Activated CD8-positive, alpha-beta memory T cell treated with anti-CD3 and anti-CD28 coated beads, Interleukin-2, amount 10 ng/mL, durations not matched to agents 7 days and 5 days (primary cell): ENCODE data around the gene SGK1. TPM values are rescaled to one million over a fixed set of nuclear protein-coding genes. Genes with fewer than 3 reads are reported as not detected.

Experiments
- ATAC-seq: fragments of 150-1000 bp; cut with Tn5 transposase; one replicate; pipeline ENCODE4 v1.10.0; 2021; ENCODE audit warnings: moderate library complexity
- CTCF ChIA-PET: fragments of 350-600 bp; sonication (Branson Sonifier 250); formaldehyde crosslinking; loops from one replicate; lab custom pipeline; 2021; ENCODE audit warnings: antibody characterized with exemption; lab: Charles Lee
- DNase-seq: peaks from one replicate; pipeline ENCODE4 v3.0.0-alpha.2; 2020
- H3K27ac Mint-ChIP-seq: one replicate; pipeline ENCODE4 v1.8.0; 2021; ENCODE audit warnings: mild to moderate bottlenecking, mixed read lengths
- H3K27me3 Mint-ChIP-seq: one replicate; pipeline ENCODE4 v1.8.0; 2021; ENCODE audit warnings: mixed read lengths
- H3K36me3 Mint-ChIP-seq: one replicate; pipeline ENCODE4 v1.8.0; 2021; ENCODE audit warnings: mild to moderate bottlenecking, mixed read lengths
- H3K4me1 Mint-ChIP-seq: one replicate; pipeline ENCODE4 v1.8.0; 2021; ENCODE audit warnings: mixed read lengths
- H3K4me3 Mint-ChIP-seq: one replicate; pipeline ENCODE4 v1.8.0; 2021; ENCODE audit warnings: mild to moderate bottlenecking, moderate library complexity, mixed read lengths
- H3K9me3 Mint-ChIP-seq: one replicate; pipeline ENCODE4 v1.8.0; 2022; ENCODE audit warnings: low read depth, mixed read lengths
- total RNA-seq, 2 experiments: library from RNA; stranded (reverse); gene quantifications; one replicate each; pipeline ENCODE4 v1.2.3, GENCODE V29; 2021

SGK1 gene
- total RNA-seq, 2 experiments from 2014 or later = 14.8 to 36.5 TPM

GRCh38 chr6:134177753-134178160 lies 140.2 kb downstream of the SGK1 start:
- Mint-ChIP-seq H3K27me3 (no peaks in the 10 kb centered on the region), H3K36me3 (peaks cover 8% of the 10 kb centered on the region), H3K4me1 (peaks cover 35% of the 10 kb centered on the region), H3K9me3 (no peaks in the 10 kb centered on the region), H3K27ac (peak overlapping the region; percentile 77), H3K4me3 (peak overlapping the region; percentile 77)
- no peak for ATAC-seq
- CTCF ChIA-PET = interaction anchor here (0.5 to 2.6 kb wide), 16 partner anchors 27 to 763 kb away, joined by 3 to 24 read pairs (median 3); no protein-coding TSS in a partner anchor
- no peak for DNase-seq

GRCh38 chr6:134177236-134177635 lies 140.7 kb downstream of the SGK1 start:
- Mint-ChIP-seq H3K4me3 (peak overlapping the region; percentile 8), H3K27me3 (no peaks in the 10 kb centered on the region), H3K4me1 (peaks cover 38% of the 10 kb centered on the region), H3K9me3 (no peaks in the 10 kb centered on the region), H3K36me3 (peaks cover 13% of the 10 kb centered on the region), H3K27ac (no peak overlapping the region)
- no peak for DNase-seq
- no peak for ATAC-seq
- CTCF ChIA-PET = interaction anchor here (0.5 to 2.6 kb wide), 11 partner anchors 27 to 763 kb away, joined by 3 to 24 read pairs (median 3); no protein-coding TSS in a partner anchor

GRCh38 chr6:134176264-134176975 lies 141.5 kb downstream of the SGK1 start:
- ATAC-seq (no peak), DNase-seq (no peak)
- Mint-ChIP-seq H3K4me3 (peak overlapping the region; percentile 83), H3K36me3 (peaks cover 20% of the 10 kb centered on the region), H3K9me3 (no peaks in the 10 kb centered on the region), H3K27ac (peak overlapping the region; percentile 73), H3K27me3 (no peaks in the 10 kb centered on the region), H3K4me1 (peaks cover 38% of the 10 kb centered on the region)
- CTCF ChIA-PET = interaction anchor here (0.9 to 2.6 kb wide), 6 partner anchors 22 to 764 kb away, joined by 3 to 9 read pairs (median 3); no protein-coding TSS in a partner anchor

GRCh38 chr6:134175532-134176263 lies 142.2 kb downstream of the SGK1 start:
- DNase-seq = peak; percentile 69
- peak; percentile 2 for ATAC-seq
- Mint-ChIP-seq H3K9me3 (no peaks in the 10 kb centered on the region), H3K27me3 (no peaks in the 10 kb centered on the region), H3K36me3 (peaks cover 27% of the 10 kb centered on the region), H3K4me3 (peak overlapping the region; percentile 83), H3K27ac (peak overlapping the region; percentile 73), H3K4me1 (peaks cover 38% of the 10 kb centered on the region)
- CTCF ChIA-PET = interaction anchor here (1.1 kb wide), 1 partner anchor 23 kb away, joined by 3 read pairs; no protein-coding TSS in a partner anchor

- peaks cover 38% of the 10 kb centered on the region for H3K4me1 Mint-ChIP-seq
- CTCF ChIA-PET = interaction anchor here (0.8 to 1.8 kb wide), 8 partner anchors 263 to 766 kb away, joined by 3 to 22 read pairs (median 4); no protein-coding TSS in a partner anchor
- DNase-seq (peak; percentile 92), ATAC-seq (peak; percentile 79)
- peaks cover 31% of the 10 kb centered on the region for H3K36me3 Mint-ChIP-seq
- peak overlapping the region; percentile 83 for H3K4me3 Mint-ChIP-seq
- H3K27ac Mint-ChIP-seq = peak overlapping the region; percentile 94
- H3K9me3 Mint-ChIP-seq = no peaks in the 10 kb centered on the region
- H3K27me3 Mint-ChIP-seq = no peaks in the 10 kb centered on the region
Observed at GRCh38 chr6:134174672-134175531, 143.0 kb downstream of the SGK1 start.

- ATAC-seq = peak; percentile 8
- no peaks in the 10 kb centered on the region for H3K9me3 Mint-ChIP-seq
Observed at GRCh38 chr6:134173936-134174671, 143.8 kb downstream of the SGK1 start.

GRCh38 chr6:134173366-134173725 lies 144.6 kb downstream of the SGK1 start:
- no peak for DNase-seq
- peaks cover 35% of the 10 kb centered on the region for H3K36me3 Mint-ChIP-seq
- no peak for ATAC-seq
- H3K9me3 Mint-ChIP-seq = no peaks in the 10 kb centered on the region
- peak overlapping the region; percentile 8 for H3K27ac Mint-ChIP-seq
- H3K4me3 Mint-ChIP-seq = peak overlapping the region; percentile 83
- H3K4me1 Mint-ChIP-seq = peaks cover 36% of the 10 kb centered on the region
- CTCF ChIA-PET = interaction anchor here (0.6 to 1.8 kb wide), 15 partner anchors 8 to 767 kb away, joined by 3 to 22 read pairs (median 4); no protein-coding TSS in a partner anchor
- H3K27me3 Mint-ChIP-seq = no peaks in the 10 kb centered on the region

More at GRCh38 chr6:134173936-134174671, 143.8 kb downstream of the SGK1 start:
- CTCF ChIA-PET = interaction anchor here (0.6 to 1.8 kb wide), 17 partner anchors 9 to 766 kb away, joined by 3 to 22 read pairs (median 4); no protein-coding TSS in a partner anchor
- Mint-ChIP-seq H3K4me3 (peak overlapping the region; percentile 83), H3K36me3 (peaks cover 35% of the 10 kb centered on the region), H3K27me3 (no peaks in the 10 kb centered on the region), H3K27ac (peak overlapping the region; percentile 94), H3K4me1 (peaks cover 40% of the 10 kb centered on the region)
- DNase-seq = peak; percentile 87

GRCh38 chr6:134172706-134173365 lies 145.1 kb downstream of the SGK1 start:
- peak overlapping the region; percentile 83 for H3K4me3 Mint-ChIP-seq
- peaks cover 32% of the 10 kb centered on the region for H3K4me1 Mint-ChIP-seq
- no peak for DNase-seq
- no peaks in the 10 kb centered on the region for H3K27me3 Mint-ChIP-seq
- peaks cover 35% of the 10 kb centered on the region for H3K36me3 Mint-ChIP-seq
- peak overlapping the region; percentile 8 for H3K27ac Mint-ChIP-seq
- ATAC-seq = no peak
- H3K9me3 Mint-ChIP-seq = no peaks in the 10 kb centered on the region
- CTCF ChIA-PET = interaction anchor here (2.5 kb wide), 1 partner anchor 768 kb away, joined by 9 read pairs; no protein-coding TSS in a partner anchor

- DNase-seq (no peak), ATAC-seq (no peak)
- Mint-ChIP-seq H3K4me1 (peaks cover 25% of the 10 kb centered on the region), H3K4me3 (no peak overlapping the region), H3K9me3 (no peaks in the 10 kb centered on the region), H3K36me3 (peaks cover 35% of the 10 kb centered on the region), H3K27ac (no peak overlapping the region), H3K27me3 (no peaks in the 10 kb centered on the region)
- CTCF ChIA-PET = interaction anchor here (1.6 to 2.5 kb wide), 3 partner anchors 469 to 768 kb away, joined by 5 to 9 read pairs (median 8); no protein-coding TSS in a partner anchor
Observed at GRCh38 chr6:134172020-134172705, 145.7 kb downstream of the SGK1 start.

GRCh38 chr6:134171517-134171916 lies 146.4 kb downstream of the SGK1 start:
- Mint-ChIP-seq H3K4me1 (peaks cover 23% of the 10 kb centered on the region), H3K4me3 (no peak overlapping the region), H3K9me3 (no peaks in the 10 kb centered on the region), H3K36me3 (peaks cover 35% of the 10 kb centered on the region), H3K27ac (no peak overlapping the region), H3K27me3 (no peaks in the 10 kb centered on the region)
- DNase-seq = no peak
- no peak for ATAC-seq
- CTCF ChIA-PET = interaction anchor here (1.6 to 2.5 kb wide), 3 partner anchors 469 to 769 kb away, joined by 5 to 9 read pairs (median 8); no protein-coding TSS in a partner anchor

GRCh38 chr6:134170844-134171243 lies 147.1 kb downstream of the SGK1 start:
- CTCF ChIA-PET = interaction anchor here (1.6 to 2.5 kb wide), 3 partner anchors 470 to 770 kb away, joined by 5 to 9 read pairs (median 8); no protein-coding TSS in a partner anchor
- no peaks in the 10 kb centered on the region for H3K9me3 Mint-ChIP-seq
- no peak overlapping the region for H3K27ac Mint-ChIP-seq
- peaks cover 19% of the 10 kb centered on the region for H3K4me1 Mint-ChIP-seq
- DNase-seq = no peak
- no peaks in the 10 kb centered on the region for H3K27me3 Mint-ChIP-seq
- no peak overlapping the region for H3K4me3 Mint-ChIP-seq
- ATAC-seq = no peak
- peaks cover 35% of the 10 kb centered on the region for H3K36me3 Mint-ChIP-seq
